Measurements from ENCODE around the gene ARHGEF26. TPM values are rescaled to one million over a fixed set of nuclear protein-coding genes. Genes with fewer than 3 reads are reported as not detected.

The ARHGEF26 gene
- total and polyA plus RNA-seq, 12 donors, result 0.74 to 2.3 (median 1.1) TPM

DNA sequence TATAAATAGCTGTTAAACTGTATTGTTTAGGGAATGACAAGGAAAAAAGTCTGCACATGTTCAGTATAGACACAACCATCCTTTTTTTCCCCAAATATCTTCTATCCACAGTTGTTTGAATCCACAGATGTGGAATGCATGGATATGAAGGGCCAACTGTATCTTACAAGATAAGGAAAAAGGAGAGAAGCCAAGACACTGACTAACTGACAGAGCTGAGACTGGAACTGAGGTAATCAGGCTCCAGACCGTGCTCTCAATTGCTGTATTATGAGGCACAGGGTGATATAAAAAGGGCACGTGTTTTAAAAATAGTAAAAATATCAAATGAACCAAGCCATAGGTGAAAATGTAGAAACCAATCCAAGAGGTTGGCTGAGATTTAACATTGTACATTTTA, 154.1 kb downstream of the ARHGEF26 start:
- peak in 5 of 8 donors; percentile 54 to 74 (median 63) for ATAC-seq
- TF ChIP-seq, protein P1, sequence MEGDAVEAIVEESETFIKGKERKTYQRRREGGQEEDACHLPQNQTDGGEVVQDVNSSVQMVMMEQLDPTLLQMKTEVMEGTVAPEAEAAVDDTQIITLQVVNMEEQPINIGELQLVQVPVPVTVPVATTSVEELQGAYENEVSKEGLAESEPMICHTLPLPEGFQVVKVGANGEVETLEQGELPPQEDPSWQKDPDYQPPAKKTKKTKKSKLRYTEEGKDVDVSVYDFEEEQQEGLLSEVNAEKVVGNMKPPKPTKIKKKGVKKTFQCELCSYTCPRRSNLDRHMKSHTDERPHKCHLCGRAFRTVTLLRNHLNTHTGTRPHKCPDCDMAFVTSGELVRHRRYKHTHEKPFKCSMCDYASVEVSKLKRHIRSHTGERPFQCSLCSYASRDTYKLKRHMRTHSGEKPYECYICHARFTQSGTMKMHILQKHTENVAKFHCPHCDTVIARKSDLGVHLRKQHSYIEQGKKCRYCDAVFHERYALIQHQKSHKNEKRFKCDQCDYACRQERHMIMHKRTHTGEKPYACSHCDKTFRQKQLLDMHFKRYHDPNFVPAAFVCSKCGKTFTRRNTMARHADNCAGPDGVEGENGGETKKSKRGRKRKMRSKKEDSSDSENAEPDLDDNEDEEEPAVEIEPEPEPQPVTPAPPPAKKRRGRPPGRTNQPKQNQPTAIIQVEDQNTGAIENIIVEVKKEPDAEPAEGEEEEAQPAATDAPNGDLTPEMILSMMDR (IDR thresholded peaks at IDR 0.05), result no peak
- H3K9me3 ChIP-seq, result no peaks in the 10 kb centered on the region
- intact Hi-C loops (cut with DNase I), result no loop called here
- H3K36me3 ChIP-seq, result peaks cover 0 to 99% (median 35%) of the 10 kb centered on the region in 9 donors
- H3K27me3 ChIP-seq, result no peaks in the 10 kb centered on the region
- WGBS, 2 donors, result 19 to 29% methylated on average over 2 of the region's 2 CpGs
- no peak for DNase-seq
- peaks cover 0 to 42% (median 26%) of the 10 kb centered on the region in 9 donors for H3K4me1 ChIP-seq
- H3K27ac ChIP-seq, result peak overlapping the region in 5 of 10 donors; percentile 18 to 59 (median 43)
- no peak overlapping the region for H3K4me3 ChIP-seq

GRCh38 chr3:154275965-154276364, 154.8 kb downstream of the ARHGEF26 start:
- Histone ChIP-seq H3K4me3 (no peak overlapping the region), H3K27ac (peak overlapping the region in 5 of 10 donors; percentile 43 to 59 (median 46)), H3K36me3 (peaks cover 0 to 99% (median 38%) of the 10 kb centered on the region in 9 donors), H3K9me3 (no peaks in the 10 kb centered on the region), H3K4me1 (peaks cover 0 to 42% (median 26%) of the 10 kb centered on the region in 9 donors), H3K27me3 (no peaks in the 10 kb centered on the region)
- TF ChIP-seq, protein P1 (IDR thresholded peaks at IDR 0.05), result no peak
- intact Hi-C loops (cut with DNase I), result no loop called here
- DNase-seq (peak in 1 of 2 donors; percentile 9), ATAC-seq (peak in 7 of 8 donors; percentile 34 to 73 (median 50))
- 42 to 50% methylated on average over 2 of the region's 2 CpGs for WGBS, 2 donors

DNA sequence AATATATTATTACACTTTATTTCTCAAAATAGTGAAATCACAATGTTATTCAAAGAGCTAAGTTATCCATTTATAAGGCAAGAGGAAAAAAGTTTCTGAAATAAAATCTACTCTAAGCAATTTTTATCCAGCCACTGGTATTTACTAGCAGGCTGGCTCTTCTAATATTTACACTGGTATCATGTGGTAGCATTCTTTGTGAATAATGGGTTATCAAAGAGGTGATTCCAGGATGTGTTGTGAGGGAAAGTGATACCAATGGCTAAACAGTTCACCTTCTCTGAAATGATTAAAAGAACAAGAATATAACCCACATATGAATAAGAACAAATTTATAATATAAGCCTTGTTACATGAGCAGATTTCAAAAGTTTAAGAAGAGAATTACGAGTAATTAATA, 159.0 kb downstream of the ARHGEF26 start:
- DNase-seq (no peak), ATAC-seq (no peak)
- intact Hi-C loops (cut with DNase I), result no loop called here
- no peaks in the 10 kb centered on the region for H3K9me3 ChIP-seq
- 93 to 99% methylated on average over 1 of the region's 1 CpG for WGBS, 2 donors
- peaks cover 0 to 100% (median 46%) of the 10 kb centered on the region in 9 donors for H3K36me3 ChIP-seq
- H3K27ac ChIP-seq, result no peak overlapping the region
- TF ChIP-seq, protein P1 (IDR thresholded peaks at IDR 0.05), result no peak
- H3K27me3 ChIP-seq, result no peaks in the 10 kb centered on the region
- H3K4me1 ChIP-seq, result peaks cover 0 to 21% (median 9%) of the 10 kb centered on the region in 9 donors
- H3K4me3 ChIP-seq, result no peak overlapping the region

DNA sequence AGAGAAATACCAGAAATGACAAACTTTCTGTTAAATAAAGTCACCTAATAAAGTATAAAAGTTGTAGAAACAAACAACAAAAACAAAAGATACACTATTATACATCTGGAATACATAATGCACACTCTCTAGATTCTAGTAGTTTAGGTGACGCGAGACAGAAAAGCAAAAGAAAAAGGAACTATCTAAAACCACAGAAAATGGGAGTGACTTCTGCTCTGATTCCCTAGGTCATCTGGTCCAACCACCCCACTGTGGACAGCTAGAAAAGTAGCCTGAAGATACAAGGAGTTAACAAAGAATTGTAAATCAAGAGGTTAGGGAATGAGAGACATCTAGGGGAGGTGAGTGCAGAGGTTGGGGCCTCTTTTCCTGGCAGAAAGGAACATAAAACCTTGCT, 164.0 kb downstream of the ARHGEF26 start:
- H3K9me3 ChIP-seq, result no peaks in the 10 kb centered on the region
- no peak overlapping the region for H3K4me3 ChIP-seq
- H3K36me3 ChIP-seq, result peaks cover 0 to 100% (median 49%) of the 10 kb centered on the region in 9 donors
- no peak overlapping the region for H3K27ac ChIP-seq
- no peaks in the 10 kb centered on the region for H3K27me3 ChIP-seq
- intact Hi-C loops (cut with DNase I), result no loop called here
- no peaks in the 10 kb centered on the region for H3K4me1 ChIP-seq
- TF ChIP-seq, protein P1 (IDR thresholded peaks at IDR 0.05), result no peak
- ATAC-seq (no peak), DNase-seq (no peak)
- WGBS, 2 donors, result 90 to 95% methylated on average over 2 of the region's 2 CpGs
